Lower leg skin (tissue), 4 donors: ENCODE measurements around the gene CCNL1. TPM values are rescaled to one million over a fixed set of nuclear protein-coding genes. Genes with fewer than 3 reads are reported as not detected.

Experiments
- DNase-seq, 2 donors: peaks; one replicate each; pipeline ENCODE4 v3.0.0-alpha.2; 2019; ENCODE audit warnings: low spot score in 2 of 2
- H3K4me3 ChIP-seq: fragments of 200-600 bp; sonication (generic); 2 replicates; pipeline ENCODE4 v1.5.1; 2017; ENCODE audit warnings: mild to moderate bottlenecking, low read depth; ENCODE audit not compliant: poor library complexity, severe bottlenecking
- CTCF ChIP-seq, 3 donors: fragments of 450-650 bp; IDR thresholded peaks; one replicate each; pipeline ENCODE4 v1.5.1; 2016; ENCODE audit warnings: antibody characterized with exemption in 3 of 3, mild to moderate bottlenecking in 3 of 3, moderate library complexity in 2 of 3
- POLR2A ChIP-seq, 2 donors: fragments of 450-650 bp; IDR thresholded peaks; one replicate each; pipeline ENCODE4 v1.6.1; 2016 to 2017; ENCODE audit warnings: antibody characterized with exemption in 2 of 2, mild to moderate bottlenecking in 1 of 2, moderate library complexity in 1 of 2
- WGBS, 2 donors: methylation state at CpG; one replicate each; pipeline ENCODE4 v1.1.5; 2018; 5-methylcytosine and 5-hydroxymethylcytosine counted together
- intact Hi-C: fragments of 100-400 bp; cut with DNase I; formaldehyde crosslinking; loops from one replicate; pipeline ENCODE4 v1.15.0; 2023; ENCODE audit warnings: low total_unique reads
- total RNA-seq, 4 donors: library from RNA; depleted of rRNA; stranded (reverse); fragments of >200 nt; gene quantifications; one replicate each; pipeline ENCODE4 v1.1.0, GENCODE V29; 2016

The CCNL1 gene
- total RNA-seq, 4 donors from 2014 or later = 113 to 308 (median 155) TPM

- intact Hi-C loops = loop anchor here (10.0 kb wide), 1 partner anchor 457 kb away; the partner anchor contains the start of gene TIPARP
- TF ChIP-seq CTCF (IDR thresholded peaks at IDR 0.05) (no peak), POLR2A (IDR thresholded peaks at IDR 0.05) (no peak)
- no peak for DNase-seq
- H3K4me3 ChIP-seq = no peak overlapping the region
- 52 to 66% methylated on average over 5 of the region's 5 CpGs for WGBS, 2 donors
Measured at GRCh38 chr3:157131861-157132260, 28.1 kb downstream of the CCNL1 start.

- TF ChIP-seq CTCF (IDR thresholded peaks at IDR 0.05) = no peak
- no peak for TF ChIP-seq POLR2A (IDR thresholded peaks at IDR 0.05)
- intact Hi-C loops = loop anchor here (10.0 kb wide), 1 partner anchor 456 kb away; the partner anchor contains the start of gene TIPARP
- no peak overlapping the region for H3K4me3 ChIP-seq
- 14 to 19% methylated on average over 22 to 23 of the region's 23 CpGs for WGBS, 2 donors
- DNase-seq = peak; percentile 46 to 87
Measured at GRCh38 chr3:157130467-157131251, 29.3 kb downstream of the CCNL1 start.

- no peak for DNase-seq
- TF ChIP-seq POLR2A (IDR thresholded peaks at IDR 0.05) (no peak), CTCF (IDR thresholded peaks at IDR 0.05) (no peak)
- intact Hi-C loops = loop anchor here (10.0 kb wide), 1 partner anchor 455 kb away; the partner anchor contains the start of gene TIPARP
- no peak overlapping the region for H3K4me3 ChIP-seq
- 46 to 54% methylated on average over 20 of the region's 20 CpGs for whole genome bisulfite sequencing, 2 donors
Measured at GRCh38 chr3:157129803-157130466, 30.0 kb downstream of the CCNL1 start.

- no peak overlapping the region for H3K4me3 ChIP-seq
- 66 to 69% methylated on average over 14 of the region's 14 CpGs for WGBS, 2 donors
- intact Hi-C loops = no loop called here
- TF ChIP-seq POLR2A (IDR thresholded peaks at IDR 0.05) (no peak), CTCF (IDR thresholded peaks at IDR 0.05) (no peak)
- no peak for DNase-seq
Measured at GRCh38 chr3:157128771-157129681, 30.9 kb downstream of the CCNL1 start.
